ENCODE results near the gene CPB1. TPM values are rescaled to one million over a fixed set of nuclear protein-coding genes. Genes with fewer than 3 reads are reported as not detected.

CPB1 gene
- total and polyA plus RNA-seq, 2 donors (not counting 1 experiment from before 2014, with no cell fraction given), result not detected

- WGBS (ENCODE audit: insufficient coverage), result no CpG with 5 or more reads among the region's 1 CpG
These were observed 20.8 kb downstream of the CPB1 start for GRCh38 chr3:148848410-148848809.

More at GRCh38 chr3:148848410-148848809, 20.8 kb downstream of the CPB1 start:
- DNase-seq (no peak), ATAC-seq (ENCODE audit: low read depth) (no peak)
- TF ChIP-seq EZH2 (IDR thresholded peaks at IDR 0.05; ENCODE audit: borderline replicate concordance, insufficient read depth, low read depth, low read length, poor library complexity, severe bottlenecking) (no peak), CTCF (IDR thresholded peaks at IDR 0.05) (no peak)
- H3K27me3 ChIP-seq (replicated peaks in 1 of 4; ENCODE audit: control extremely low read depth in 1 of 4, control insufficient read depth in 3 of 4, insufficient read depth in 4 of 4, low read length in 3 of 4), result no peaks in the 10 kb centered on the region
- H3K9me3 Mint-ChIP-seq (ENCODE audit: insufficient read depth), result no peaks in the 10 kb centered on the region
- no peak overlapping the region for H3K4me3 ChIP-seq (ENCODE audit: control extremely low read depth in 1 of 5, extremely low read depth in 1 of 5, insufficient read depth in 1 of 5, low read depth in 2 of 5, low read length in 4 of 5)
- H3K4me1 Mint-ChIP-seq, result no peaks in the 10 kb centered on the region
- intact Hi-C loops (cut with micrococcal nuclease), result no loop called here
- peaks cover 9% of the 10 kb centered on the region for H3K27me3 Mint-ChIP-seq
- no peak overlapping the region for H3K4me3 Mint-ChIP-seq
- no peak overlapping the region for H3K9ac ChIP-seq (ENCODE audit: low read length)
- H3K36me3 ChIP-seq (replicated peaks in 1 of 2; ENCODE audit: control extremely low read depth in 1 of 2, control insufficient read depth in 1 of 2, extremely low read depth in 1 of 2, insufficient read depth in 2 of 2, low read length in 1 of 2), result no peaks in the 10 kb centered on the region
- no peak overlapping the region for H3K27ac ChIP-seq (ENCODE audit: low read length in 2 of 2)
- H3K4me2 ChIP-seq (replicated peaks; ENCODE audit: low read depth, low read length, poor library complexity, severe bottlenecking), result no peak overlapping the region
- no peaks in the 10 kb centered on the region for H4K20me1 ChIP-seq (ENCODE audit: control insufficient read depth, insufficient read depth, low read length, poor library complexity, severe bottlenecking)
- H3K27ac Mint-ChIP-seq, result no peak overlapping the region
- no peaks in the 10 kb centered on the region for H3K79me2 ChIP-seq (ENCODE audit: control insufficient read depth, insufficient read depth, low read length)
- POLR2A ChIA-PET, result no interaction called here
- no peaks in the 10 kb centered on the region for H3K4me1 ChIP-seq (ENCODE audit: control insufficient read depth in 2 of 2, insufficient read depth in 2 of 2, low read length in 2 of 2)
- H3K9me3 ChIP-seq (ENCODE audit: control extremely low read depth in 1 of 3, control insufficient read depth in 2 of 3, insufficient read depth in 1 of 3, low read length in 2 of 3), result no peaks in the 10 kb centered on the region
- no peak overlapping the region for H2AFZ ChIP-seq (ENCODE audit: insufficient read depth, low read depth, low read length, poor library complexity, severe bottlenecking)
- CTCF ChIA-PET, result no interaction called here
